ENCODE measurements around the gene SLC9A7.
"Not testable (repeated sequence)": the region's sequence is repeated elsewhere in the genome, so short reads cannot be mapped to it uniquely, and the experiment has no call there.

SLC9A7 gene

GRCh38 chrX:46754036-46754435 lies 4.9 kb downstream of the SLC9A7 start:
- no peak for DNase-seq

GRCh38 chrX:46750889-46751288 lies 8.0 kb downstream of the SLC9A7 start:
- no peak for DNase-seq

DNA sequence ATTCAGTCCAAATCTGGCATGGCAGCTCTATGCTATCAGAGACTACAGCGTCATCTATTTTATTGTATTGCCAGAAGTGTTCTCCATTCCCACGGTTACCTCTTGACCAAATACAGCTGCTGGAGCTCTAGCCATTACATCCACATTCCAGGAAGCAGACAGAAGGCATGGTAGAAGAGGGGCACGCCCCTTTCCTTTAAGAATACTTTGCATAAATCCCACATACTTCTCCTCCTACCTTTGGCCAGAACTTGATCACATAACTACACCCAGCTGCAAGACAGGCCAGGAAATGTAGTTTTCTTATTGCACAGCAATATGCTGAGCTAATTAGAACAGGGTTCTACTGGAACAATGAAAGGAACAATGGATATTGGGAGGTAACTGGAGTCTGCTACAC lies 14.9 kb downstream of the SLC9A7 start:
- DNase-seq, result no peak

DNA sequence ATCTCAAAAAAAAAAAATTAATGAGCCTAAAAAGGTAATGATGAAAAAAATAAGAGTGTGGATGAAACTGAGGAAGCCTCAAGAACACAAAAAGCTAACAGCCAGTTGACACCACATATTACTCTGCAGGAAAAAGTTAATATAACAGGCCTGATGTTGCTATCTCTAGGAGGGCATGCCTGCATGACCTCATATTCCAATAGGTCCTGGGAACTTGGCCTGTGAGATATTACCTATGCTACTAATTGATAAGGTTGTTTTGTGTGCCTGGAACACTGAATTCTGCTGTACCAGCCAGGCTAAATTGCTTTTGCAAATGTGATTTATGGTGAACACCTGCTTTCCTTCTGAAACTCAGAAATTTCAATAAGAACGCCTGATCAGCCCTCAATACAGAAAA lies 15.9 kb downstream of the SLC9A7 start:
- no peak for DNase-seq

GRCh38 chrX:46739736-46740135 lies 19.2 kb downstream of the SLC9A7 start:
- no peak for DNase-seq

DNA sequence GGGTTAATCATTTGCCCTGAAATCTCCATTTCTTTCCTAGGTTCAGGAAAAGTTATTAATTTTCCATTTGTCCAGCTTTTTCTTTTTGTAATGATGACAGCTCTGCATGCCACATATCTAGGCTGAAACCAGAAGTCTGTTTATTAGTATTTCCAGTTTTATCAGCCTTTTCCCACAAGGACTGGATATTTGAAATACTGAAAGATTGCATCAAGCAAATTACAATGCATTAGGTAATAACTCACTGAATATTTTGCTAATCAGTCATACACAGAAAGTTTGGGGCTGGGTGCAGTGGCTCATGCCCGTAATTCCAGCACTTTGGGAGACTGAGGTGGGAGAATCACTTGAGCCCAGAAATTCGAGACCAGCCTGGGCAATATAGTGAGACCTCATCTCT lies 21.5 kb downstream of the SLC9A7 start:
- no peak for DNase-seq

- no peak for DNase-seq
Measured at GRCh38 chrX:46737041-46737440, 21.9 kb downstream of the SLC9A7 start.

DNA sequence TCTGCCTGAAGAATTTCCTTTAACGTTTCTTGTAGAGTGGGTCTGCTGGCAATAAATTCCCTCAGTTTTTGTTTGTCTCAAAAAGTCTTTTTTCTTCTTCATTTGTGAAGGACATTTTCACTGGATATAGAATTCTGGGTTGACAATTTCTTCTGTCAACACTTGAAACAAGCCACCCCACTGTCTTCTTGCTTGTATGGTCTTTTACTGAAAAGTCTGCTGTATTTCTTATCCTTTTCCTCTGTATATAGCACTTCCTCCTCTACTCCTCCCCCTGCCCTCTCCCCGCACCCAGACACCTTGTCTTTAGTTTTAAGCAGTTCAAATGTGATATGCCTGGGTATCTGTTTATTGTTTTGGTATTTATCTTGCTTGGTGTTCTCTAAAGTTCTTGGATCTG lies 23.3 kb downstream of the SLC9A7 start:
- DNase-seq, result no peak

DNA sequence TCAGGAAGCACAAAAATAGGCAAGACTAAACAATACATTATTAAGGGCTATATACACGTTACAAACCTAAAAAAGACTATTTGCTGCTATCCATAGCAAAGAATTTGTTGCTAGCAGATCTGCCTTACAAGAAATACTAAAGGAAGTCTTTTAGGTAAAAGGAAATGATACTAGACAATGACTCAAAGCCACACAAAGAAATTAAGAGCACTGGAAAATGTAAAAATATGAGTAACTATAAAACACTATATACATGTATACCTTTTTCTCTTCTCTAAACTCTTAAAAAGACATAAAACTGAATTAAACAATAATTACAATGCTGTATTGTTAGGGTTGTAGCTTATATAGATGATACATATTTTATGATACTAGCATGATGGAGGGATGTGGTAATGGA lies 25.7 kb downstream of the SLC9A7 start:
- DNase-seq, result no peak

- DNase-seq, result no peak
Measured at GRCh38 chrX:46730765-46731164, 28.2 kb downstream of the SLC9A7 start.

DNA sequence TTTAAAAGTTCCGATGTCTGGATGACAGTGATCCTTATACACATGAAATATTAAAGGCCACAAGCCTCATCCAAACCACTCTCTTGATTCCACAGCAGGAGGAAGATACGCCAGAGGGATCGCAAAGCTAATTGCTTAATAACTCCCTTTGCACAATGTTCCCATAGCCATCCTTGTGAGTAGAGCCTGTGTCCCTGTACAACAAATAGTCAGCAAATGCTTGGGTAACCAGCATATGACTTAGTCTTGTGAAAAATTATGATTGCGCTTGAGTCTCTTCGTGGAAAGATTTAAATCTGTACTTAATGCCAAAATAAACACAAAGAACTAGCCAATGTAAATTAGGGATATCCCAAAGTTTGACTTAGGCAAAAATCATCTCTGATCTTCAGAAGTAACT lies 31.5 kb downstream of the SLC9A7 start:
- DNase-seq, result no peak

GRCh38 chrX:46723569-46723927 lies 35.4 kb downstream of the SLC9A7 start:
- DNase-seq, result not testable (repeated sequence)

DNA sequence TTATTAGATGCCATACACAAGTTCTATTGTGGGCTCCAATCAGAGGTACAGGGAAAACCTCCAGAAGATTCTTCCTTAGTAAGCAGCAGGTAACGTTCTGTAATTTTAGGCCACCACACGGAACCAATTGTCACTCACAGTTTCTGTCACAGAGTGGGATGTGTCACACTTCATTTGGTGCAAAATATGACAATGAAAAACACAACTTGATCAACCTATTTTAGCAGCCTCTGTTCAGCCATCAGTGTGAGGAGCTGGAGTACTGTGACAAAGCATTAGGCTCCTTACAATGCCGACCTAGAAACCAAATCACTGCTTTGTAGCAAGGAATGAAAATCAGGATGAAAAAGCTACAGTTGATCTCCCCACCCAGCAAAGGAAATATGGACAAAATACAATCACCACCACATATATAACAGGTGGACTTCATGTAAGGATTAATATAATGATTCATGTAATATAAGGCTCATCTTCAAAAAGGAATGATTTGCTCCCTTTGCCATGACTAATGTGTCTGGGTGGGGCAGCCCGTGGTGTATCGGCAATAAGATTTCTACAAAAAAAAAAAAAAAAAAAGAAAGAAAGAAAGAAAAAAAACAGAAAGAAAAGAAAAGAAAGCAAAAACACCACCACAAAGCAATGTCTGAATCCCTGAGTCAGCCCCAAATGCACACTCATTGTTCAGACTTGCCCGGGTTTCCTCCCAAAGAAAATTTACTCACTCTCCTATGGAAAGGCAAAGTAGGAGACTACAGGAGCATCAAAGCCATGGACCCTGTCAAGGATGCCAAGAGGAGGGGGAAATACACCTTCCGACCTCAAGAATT lies 36.0 kb downstream of the SLC9A7 start:
- DNase-seq, result no peak

DNA sequence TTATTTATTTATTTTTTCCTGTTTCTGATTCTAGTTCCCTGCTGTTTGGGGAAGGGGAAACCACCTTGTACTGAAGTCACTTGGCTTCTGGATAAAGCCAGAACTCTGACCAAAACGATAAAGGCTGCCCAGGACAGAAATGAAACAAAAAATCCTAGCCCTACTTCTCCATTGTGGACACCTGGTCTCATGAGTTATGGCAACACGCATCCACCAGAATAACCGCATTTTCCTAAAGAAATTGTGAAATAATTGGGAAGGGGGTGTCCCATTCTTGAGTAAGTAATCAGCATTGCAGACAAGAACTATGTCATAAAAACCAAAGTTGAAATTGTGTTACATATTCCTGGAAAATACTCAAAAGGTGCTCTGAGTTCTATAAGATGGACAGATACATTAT lies 42.1 kb downstream of the SLC9A7 start:
- no peak for DNase-seq

DNA sequence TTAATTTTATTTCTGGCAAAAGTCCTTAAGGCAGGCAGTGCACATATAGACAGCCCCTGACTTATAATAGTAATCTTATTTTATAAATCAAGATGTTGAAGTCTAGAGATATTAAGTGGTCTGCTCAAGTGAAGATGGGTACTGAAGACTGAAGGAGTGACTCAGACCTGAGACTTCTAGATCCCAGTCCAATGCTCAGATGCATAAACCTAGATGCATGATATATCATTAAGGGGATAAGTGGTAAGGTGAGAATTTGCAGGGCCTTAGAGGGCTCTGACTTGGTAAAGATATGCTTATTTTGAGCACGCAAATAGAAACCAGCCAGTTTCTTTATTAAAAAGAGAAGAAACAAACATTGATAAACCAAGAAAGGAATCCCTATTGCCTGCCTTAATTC lies 42.9 kb downstream of the SLC9A7 start:
- no peak for DNase-seq

- no peak for DNase-seq
Measured at GRCh38 chrX:46715530-46715929, 43.4 kb downstream of the SLC9A7 start.

GRCh38 chrX:46713672-46714490 lies 45.0 kb downstream of the SLC9A7 start:
- DNase-seq, result no peak

DNA sequence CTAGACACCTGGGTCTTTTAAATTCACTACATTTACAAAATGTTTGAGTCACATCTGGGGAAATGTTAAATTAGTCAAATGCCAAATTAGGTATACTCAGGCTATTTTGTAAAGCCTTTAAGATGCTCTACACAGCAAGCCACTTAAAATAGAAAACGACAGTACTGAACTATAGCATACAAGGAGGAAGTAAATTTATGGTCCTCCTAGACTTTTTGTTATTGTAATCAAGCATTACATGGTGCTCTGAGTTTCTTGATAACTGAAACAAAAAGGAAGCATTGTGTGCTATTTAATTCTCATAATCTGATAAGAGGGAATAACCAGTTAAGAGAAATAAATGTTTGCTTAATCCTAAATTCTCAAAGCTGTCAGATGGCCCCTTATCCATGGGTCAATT lies 46.2 kb downstream of the SLC9A7 start:
- DNase-seq, result no peak

DNA sequence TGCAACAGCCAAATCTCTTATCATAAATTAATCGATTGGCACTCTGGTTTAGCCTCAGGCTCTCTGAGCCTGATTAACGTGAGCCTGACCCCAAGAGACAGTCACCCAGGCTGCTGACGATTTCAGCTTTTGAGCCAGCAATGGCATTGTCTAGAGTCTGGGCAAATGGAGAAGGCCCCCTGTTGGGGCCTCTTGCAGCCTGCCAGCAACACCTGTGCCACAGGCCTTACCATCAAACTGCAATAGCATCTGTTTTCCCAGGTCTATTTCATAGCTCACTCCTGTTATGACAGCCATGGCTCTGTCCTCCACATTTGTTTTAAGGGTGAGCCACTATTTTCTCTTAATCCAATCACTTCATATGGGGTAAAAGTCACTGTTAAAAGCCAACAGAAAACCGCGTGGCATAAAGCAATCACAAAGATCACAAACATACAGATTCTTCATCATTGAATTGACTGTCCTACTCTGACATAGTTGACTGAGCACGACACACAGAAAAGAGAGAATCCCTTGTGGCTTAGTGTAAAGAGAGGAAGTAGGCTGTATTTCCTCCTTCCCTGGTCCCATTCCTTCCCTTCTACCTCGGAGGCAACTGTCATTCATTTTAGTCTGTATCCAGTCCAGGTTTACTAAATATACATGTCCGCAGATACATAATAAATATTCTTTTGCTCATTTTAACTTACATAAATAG lies 47.8 kb downstream of the SLC9A7 start:
- DNase-seq, result no peak

- DNase-seq, result no peak
Measured at GRCh38 chrX:46710425-46710824, 48.5 kb downstream of the SLC9A7 start.

DNA sequence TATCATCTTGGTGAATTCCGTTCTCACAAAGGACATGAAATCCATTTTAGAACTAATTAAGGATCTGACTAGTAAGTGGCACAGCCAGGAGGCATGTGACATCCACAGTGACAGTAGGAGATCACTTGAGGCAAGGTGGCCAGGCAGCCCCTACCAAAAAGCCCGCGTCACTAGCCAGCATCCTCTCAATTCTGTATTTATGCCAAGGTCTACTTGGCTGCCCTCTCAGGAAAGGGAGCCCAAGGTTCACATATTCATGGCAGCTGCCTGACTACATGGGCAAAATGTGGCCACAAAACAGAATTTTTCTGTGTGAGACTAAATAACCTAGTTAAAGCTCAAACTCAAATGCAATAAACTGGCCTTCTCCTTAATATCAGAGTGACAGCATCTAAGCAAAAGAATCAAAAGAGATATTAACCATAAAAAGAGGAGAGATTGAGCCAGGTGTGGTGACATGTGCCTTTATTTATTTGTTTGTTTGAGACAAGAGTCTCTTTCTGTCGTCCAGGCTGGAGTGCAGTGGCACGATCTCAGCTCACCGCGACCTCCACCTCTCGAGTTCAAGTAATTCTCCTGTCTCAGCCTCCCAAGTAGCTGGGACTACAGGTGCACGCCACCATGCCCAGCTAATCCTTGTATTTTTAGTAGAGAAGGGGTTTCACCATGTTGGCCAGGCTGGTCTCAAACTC lies 51.5 kb downstream of the SLC9A7 start:
- DNase-seq, result no peak

DNA sequence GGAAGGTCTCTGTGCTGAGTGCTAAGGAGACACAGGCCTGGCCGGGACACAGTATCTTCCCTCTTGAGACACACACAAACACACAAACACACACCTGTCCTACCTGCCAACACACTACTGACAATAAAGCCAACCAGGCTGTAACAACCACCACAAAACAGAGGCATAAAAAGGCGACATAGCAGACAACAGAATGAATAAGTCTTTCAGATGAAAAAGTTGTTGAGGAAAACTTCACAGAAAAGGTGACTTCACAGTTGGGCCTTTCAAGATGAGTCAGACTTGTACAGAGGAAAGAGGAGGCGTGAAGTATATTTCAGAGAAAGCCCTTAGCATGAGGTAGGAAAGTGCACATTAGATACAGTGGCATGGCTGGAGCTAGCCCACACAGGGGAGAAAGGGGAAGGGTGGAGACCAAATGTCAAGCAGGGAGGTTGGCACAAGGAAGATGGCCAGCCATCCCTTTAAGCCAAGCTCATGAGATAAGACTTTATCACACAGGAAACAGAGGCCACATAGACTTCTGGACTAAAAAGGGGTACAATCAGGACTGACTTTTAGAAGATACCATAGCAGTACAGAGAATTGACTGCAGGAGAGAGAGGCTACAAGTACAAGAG lies 54.0 kb downstream of the SLC9A7 start:
- peak; percentile 64 for DNase-seq

DNA sequence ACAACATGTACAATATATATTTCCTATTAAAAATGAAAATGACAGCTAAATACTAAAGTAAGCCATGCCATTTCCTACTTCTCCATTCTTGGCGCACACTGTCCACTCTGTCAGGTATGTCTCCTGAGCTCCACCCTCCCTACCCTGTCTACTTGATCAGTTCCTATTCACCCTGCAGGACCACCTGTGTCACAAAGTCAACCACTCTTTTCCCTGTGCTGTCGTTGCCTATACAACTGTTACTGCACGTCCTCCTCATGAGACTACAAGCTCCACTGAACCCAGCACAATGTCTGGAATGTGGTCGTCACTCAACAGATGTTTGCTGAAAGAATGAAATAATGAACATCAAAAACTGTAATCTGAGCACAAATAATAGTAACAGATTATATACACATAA lies 54.9 kb downstream of the SLC9A7 start:
- DNase-seq, result no peak

Data from activated effector memory CD4-positive, alpha-beta T cell treated with anti-CD3 and anti-CD28 coated beads, Interleukin-2, amount 50 U/mL, for 16 hours (primary cell).